Esophagus muscularis mucosa (tissue), 4 donors: ENCODE data around the gene FAM120B.

Experiments
- CTCF ChIP-seq, 3 experiments: fragments of 200-600 bp in 2 of 3; fragments of 450-650 bp in 1 of 3; sonication (generic) in 2 of 3; IDR thresholded peaks; one replicate each; pipeline ENCODE4 v1.5.1; 2017 to 2019; ENCODE audit warnings: antibody characterized with exemption in 3 of 3, mild to moderate bottlenecking in 2 of 3, moderate library complexity in 1 of 3
- EP300 ChIP-seq: sonication (generic); formaldehyde crosslinking; IDR thresholded peaks from one replicate; pipeline ENCODE4 v1.6.1; 2017; ENCODE audit warnings: antibody characterized with exemption
- POLR2A ChIP-seq: fragments of 450-650 bp; IDR thresholded peaks from one replicate; pipeline ENCODE4 v1.6.1; 2017; ENCODE audit warnings: antibody characterized with exemption, moderate library complexity, mild to moderate bottlenecking, low read depth
- POLR2AphosphoS5 ChIP-seq, 2 donors: sonication (generic); formaldehyde crosslinking; IDR thresholded peaks; one replicate each; pipeline ENCODE4 v1.6.1; 2017; ENCODE audit warnings: antibody characterized with exemption in 2 of 2

- TF ChIP-seq CTCF (IDR thresholded peaks at IDR 0.05) (peak in 1 of 3 experiments; percentile 15), POLR2A (peak; percentile 77), POLR2AphosphoS5 (IDR thresholded peaks at IDR 0.05) (peak; percentile 97 to 98), EP300 (no peak)
These were observed at the start of gene FAM120B for GRCh38 chr6:170306324-170307079.
